Measurements from ENCODE around the gene EBLN2. TPM values are rescaled to one million over a fixed set of nuclear protein-coding genes. Genes with fewer than 3 reads are reported as not detected.

EBLN2 gene
- total and polyA plus RNA-seq, 9 of the 15 experiments (the other 6 are each of a cell fraction or from before 2014, with no cell fraction given), result 0.39 to 4.6 (median 2.2) TPM

GRCh38 chr3:73098873-73099272, 37.4 kb downstream of the EBLN2 start:
- in situ Hi-C loops (cut with MboI), result loop anchor here (5.0 to 25.0 kb wide), 2 partner anchors 328 to 1387 kb away; no protein-coding TSS in a partner anchor
- no peak overlapping the region for H3K9ac ChIP-seq (ENCODE audit: insufficient read depth in 1 of 2, low read depth in 2 of 2, low read length in 2 of 2)
- CTCF ChIA-PET (ENCODE audit: low intra/inter-chr PET ratio), result no interaction called here
- no peak for DNase-seq (ENCODE audit: extremely low read depth in 1 of 4, low spot score in 3 of 4)
- ATAC-seq, result no peak
- 0% methylated on average over 1 of the region's 1 CpG for WGBS (ENCODE audit: insufficient coverage, low coverage, missing lambda C conversion rate)
- H4K20me1 ChIP-seq (replicated peaks; ENCODE audit: control insufficient read depth, insufficient read depth, low read length), result no peaks in the 10 kb centered on the region; the same call in 1 of the 2 replicates
- intact Hi-C loops (cut with micrococcal nuclease), result no loop called here
- H3K9me3 ChIP-seq (replicated peaks; ENCODE audit: control insufficient read depth, insufficient read depth, low read depth, low read length), result peaks cover 3% of the 10 kb centered on the region; the same call in 1 of the 2 replicates
- no peak overlapping the region for H3K4me3 ChIP-seq
- H2AFZ ChIP-seq (ENCODE audit: low read depth, low read length), result no peak overlapping the region
- H3K4me2 ChIP-seq (ENCODE audit: insufficient read depth, low read length), result no peak overlapping the region
- FAIRE-seq, result no peak
- no TSS peak for BruUV-seq (replicated peaks)
- H3K27me3 ChIP-seq (ENCODE audit: control insufficient read depth in 2 of 2, insufficient read depth in 2 of 2, low read length in 2 of 2), result peaks cover 2 to 25% of the 10 kb centered on the region in 2 experiments; a peak in 2 of 5 replicates
- TF ChIP-seq MED1 (CRISPR knock-in tag; IDR thresholded peaks at IDR 0.05; ENCODE audit: borderline replicate concordance), result no peak
- TF ChIP-seq SETDB1 (IDR thresholded peaks at IDR 0.05; ENCODE audit: low read length), result no peak
- no peak for TF ChIP-seq RREB1 (CRISPR knock-in tag; IDR thresholded peaks at IDR 0.05)
- no peak for TF ChIP-seq ZNF830 (CRISPR knock-in tag; IDR thresholded peaks at IDR 0.05)
- peak; percentile 85 for TF ChIP-seq SPI1 (IDR thresholded peaks at IDR 0.05; ENCODE audit: borderline replicate concordance, low read depth, low read length)
- no peak for TF ChIP-seq RAD21 (CRISPR knock-in tag; conservative IDR thresholded peaks at IDR 0.05 in 1 of 2, IDR thresholded peaks at IDR 0.05 in 1 of 2)
- POLR2A ChIA-PET, result no interaction called here
- H3K4me1 ChIP-seq (replicated peaks in 1 of 2; ENCODE audit: control insufficient read depth in 2 of 2, insufficient read depth in 2 of 2, low read length in 2 of 2), result no peaks in the 10 kb centered on the region; a peak in 1 of 5 replicates
- no peaks in the 10 kb centered on the region for H3K36me3 ChIP-seq (ENCODE audit: control insufficient read depth, insufficient read depth, low read length)
- H3K79me2 ChIP-seq (ENCODE audit: control insufficient read depth, insufficient read depth, low read length), result no peaks in the 10 kb centered on the region
- no peak overlapping the region for H3K27ac ChIP-seq (ENCODE audit: extremely low read depth, low read depth, low read length)
- no peaks in the 10 kb centered on the region for H3K9me1 ChIP-seq (ENCODE audit: control insufficient read depth, insufficient read depth, low read length)

Measured in K562 (cell line).